Measurements from ENCODE around the gene SH3PXD2A. TPM values are rescaled to one million over a fixed set of nuclear protein-coding genes. Genes with fewer than 3 reads are reported as not detected.

The SH3PXD2A gene
- total RNA-seq, 2 experiments from 2014 or later, result 6.7 to 7.7 TPM

DNA sequence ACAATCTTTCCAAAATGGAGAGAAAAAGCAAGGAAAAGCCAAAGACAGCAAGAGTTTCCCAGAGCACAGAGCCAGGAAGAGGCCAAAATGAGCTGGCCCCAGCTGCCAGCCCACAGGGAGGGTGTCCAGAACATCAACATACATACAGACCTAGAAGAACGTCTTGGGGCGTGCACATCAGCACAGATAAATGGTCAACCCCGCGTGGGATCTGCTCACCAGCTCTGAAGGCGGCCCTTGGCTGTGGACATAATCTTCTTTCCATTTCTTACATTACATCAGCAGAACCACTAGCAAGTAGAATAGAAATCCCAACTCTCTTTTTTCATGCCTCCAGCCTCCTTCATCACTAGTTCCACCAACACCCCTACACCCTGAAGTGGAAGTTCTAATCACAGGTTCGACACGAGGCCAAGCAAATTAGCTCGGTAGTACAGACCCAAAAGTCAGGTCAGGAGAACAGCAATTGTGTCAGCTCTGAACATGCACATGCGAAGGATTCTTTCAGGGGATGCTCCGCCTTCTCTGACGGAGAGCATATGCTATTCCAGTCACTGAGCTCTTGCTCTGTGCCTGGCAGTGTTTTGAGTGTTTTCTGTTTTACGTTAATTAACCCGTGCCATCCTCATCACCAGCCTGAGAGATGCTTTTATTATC lies 16.4 kb downstream of the SH3PXD2A start:
- Mint-ChIP-seq H3K27ac (no peak overlapping the region), H3K36me3 (ENCODE audit: low read depth) (no peaks in the 10 kb centered on the region), H3K4me1 (no peaks in the 10 kb centered on the region), H3K9me3 (ENCODE audit: low read depth) (no peaks in the 10 kb centered on the region), H3K27me3 (no peaks in the 10 kb centered on the region), H3K4me3 (no peak overlapping the region)
- CTCF ChIA-PET, result interaction anchor here (0.5 to 1.4 kb wide), 6 partner anchors 9 to 126 kb away, joined by 3 to 5 read pairs (median 3); no protein-coding TSS in a partner anchor
- no peak for DNase-seq
- intact Hi-C loops (cut with DNase I, micrococcal nuclease), result no loop called here
- ATAC-seq, result no peak
- POLR2A ChIA-PET, result no interaction called here

DNA sequence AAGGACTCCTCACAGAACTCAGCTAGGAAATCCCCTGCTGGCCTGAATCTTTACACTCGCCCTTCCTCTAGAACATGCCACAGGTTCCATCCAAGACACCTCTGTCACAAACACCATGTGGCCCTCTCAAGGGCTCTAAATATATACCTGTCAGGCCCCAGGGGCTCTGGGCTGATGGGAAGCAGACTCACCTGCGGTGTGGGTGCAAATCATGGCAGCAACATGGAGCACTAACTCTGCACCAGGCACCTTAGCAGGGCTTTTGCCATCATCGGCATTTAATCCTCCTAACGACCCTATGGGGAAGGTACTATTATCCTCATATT lies 17.3 kb downstream of the SH3PXD2A start:
- DNase-seq (no peak), ATAC-seq (no peak)
- CTCF ChIA-PET, result interaction anchor here (0.7 kb wide), 1 partner anchor 9 kb away, joined by 3 read pairs; no protein-coding TSS in a partner anchor
- H3K27ac Mint-ChIP-seq, result no peak overlapping the region
- no peaks in the 10 kb centered on the region for H3K4me1 Mint-ChIP-seq
- no peaks in the 10 kb centered on the region for H3K36me3 Mint-ChIP-seq (ENCODE audit: low read depth)
- no peaks in the 10 kb centered on the region for H3K27me3 Mint-ChIP-seq
- intact Hi-C loops (cut with DNase I, micrococcal nuclease), result no loop called here
- no peak overlapping the region for H3K4me3 Mint-ChIP-seq
- no peaks in the 10 kb centered on the region for H3K9me3 Mint-ChIP-seq (ENCODE audit: low read depth)
- POLR2A ChIA-PET, result no interaction called here

DNA sequence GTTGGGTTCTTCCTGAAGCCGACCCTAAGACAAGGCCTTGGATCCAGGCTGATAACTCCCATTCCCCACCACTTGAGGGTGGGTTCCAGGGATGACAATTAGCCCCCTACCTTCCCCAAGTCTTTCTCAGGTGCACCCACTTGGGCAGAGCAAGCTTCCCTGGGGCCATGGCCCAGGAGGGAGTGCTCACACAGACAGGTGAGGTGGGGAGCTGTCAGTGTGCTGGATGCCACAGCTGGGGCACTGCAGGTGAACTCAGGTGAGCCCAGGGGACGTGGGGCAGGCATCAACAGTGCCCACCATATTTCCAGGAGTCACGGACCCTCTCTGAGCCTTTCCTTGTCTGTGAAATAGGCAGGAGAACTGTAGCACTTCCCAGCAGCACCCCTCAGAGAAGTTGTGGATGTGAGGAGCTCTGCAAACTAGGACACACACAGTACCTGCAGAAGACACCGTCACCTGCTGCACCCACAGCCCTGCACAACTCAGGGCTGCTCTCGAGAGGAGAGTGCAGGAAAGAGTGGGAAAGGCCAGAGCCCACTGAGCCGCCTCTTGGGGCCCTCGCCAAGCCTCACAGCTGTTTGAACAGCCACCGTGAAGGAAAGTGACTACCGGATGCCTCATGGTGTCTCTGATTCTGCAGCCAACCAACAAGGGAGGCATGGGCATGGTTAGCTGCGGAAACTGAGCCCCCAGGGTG lies 17.9 kb downstream of the SH3PXD2A start:
- ChIA-PET POLR2A (no interaction called here), CTCF (no interaction called here)
- H3K27me3 Mint-ChIP-seq, result no peaks in the 10 kb centered on the region

DNA sequence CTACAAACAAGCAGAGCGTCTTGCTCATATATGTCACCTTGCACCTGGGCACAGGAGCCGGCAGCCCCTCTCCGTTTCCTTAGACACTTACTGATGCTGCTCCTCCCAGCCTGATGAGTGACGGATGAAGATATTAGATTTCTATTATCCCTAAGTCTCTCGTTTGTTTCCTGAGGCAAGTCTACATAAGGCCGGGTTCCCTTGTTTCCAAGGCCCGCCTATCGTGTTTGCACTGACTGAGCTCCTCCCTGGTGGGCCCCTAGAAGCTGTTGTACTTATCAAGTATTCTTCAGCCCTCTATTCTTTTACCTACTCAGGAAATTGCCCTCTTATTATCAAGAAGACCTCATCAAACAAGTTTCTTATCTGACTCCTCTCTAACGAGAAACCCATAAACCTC lies 18.5 kb downstream of the SH3PXD2A start:
- ChIA-PET POLR2A (no interaction called here), CTCF (no interaction called here)
- Mint-ChIP-seq H3K27me3 (no peaks in the 10 kb centered on the region), H3K9me3 (ENCODE audit: low read depth) (no peaks in the 10 kb centered on the region), H3K27ac (no peak overlapping the region), H3K36me3 (ENCODE audit: low read depth) (no peaks in the 10 kb centered on the region), H3K4me1 (no peaks in the 10 kb centered on the region), H3K4me3 (no peak overlapping the region)
- intact Hi-C loops (cut with DNase I, micrococcal nuclease), result no loop called here
- DNase-seq (no peak), ATAC-seq (no peak)

More for the DNA sequence above, 17.9 kb downstream of the SH3PXD2A start:
- Mint-ChIP-seq H3K4me1 (no peaks in the 10 kb centered on the region), H3K36me3 (ENCODE audit: low read depth) (no peaks in the 10 kb centered on the region), H3K4me3 (no peak overlapping the region), H3K9me3 (ENCODE audit: low read depth) (no peaks in the 10 kb centered on the region), H3K27ac (no peak overlapping the region)
- DNase-seq, result no peak
- ATAC-seq, result no peak
- intact Hi-C loops (cut with DNase I, micrococcal nuclease), result no loop called here

DNA sequence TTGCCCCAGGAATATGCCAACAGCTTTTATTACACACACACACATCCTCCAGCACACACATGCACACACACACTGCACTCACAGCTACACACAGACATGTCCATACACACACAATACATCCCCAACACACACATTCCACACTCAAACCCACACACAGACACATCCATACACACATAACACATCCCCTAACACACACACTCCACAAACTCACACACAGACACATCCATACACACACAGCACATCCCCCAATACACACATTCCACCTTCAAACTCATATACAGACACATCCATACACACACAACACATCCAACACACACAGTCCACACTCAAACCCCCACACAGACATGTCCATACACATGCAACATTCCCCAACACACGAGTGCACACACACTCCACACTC lies 19.1 kb downstream of the SH3PXD2A start:
- H3K27me3 Mint-ChIP-seq, result no peaks in the 10 kb centered on the region

DNA sequence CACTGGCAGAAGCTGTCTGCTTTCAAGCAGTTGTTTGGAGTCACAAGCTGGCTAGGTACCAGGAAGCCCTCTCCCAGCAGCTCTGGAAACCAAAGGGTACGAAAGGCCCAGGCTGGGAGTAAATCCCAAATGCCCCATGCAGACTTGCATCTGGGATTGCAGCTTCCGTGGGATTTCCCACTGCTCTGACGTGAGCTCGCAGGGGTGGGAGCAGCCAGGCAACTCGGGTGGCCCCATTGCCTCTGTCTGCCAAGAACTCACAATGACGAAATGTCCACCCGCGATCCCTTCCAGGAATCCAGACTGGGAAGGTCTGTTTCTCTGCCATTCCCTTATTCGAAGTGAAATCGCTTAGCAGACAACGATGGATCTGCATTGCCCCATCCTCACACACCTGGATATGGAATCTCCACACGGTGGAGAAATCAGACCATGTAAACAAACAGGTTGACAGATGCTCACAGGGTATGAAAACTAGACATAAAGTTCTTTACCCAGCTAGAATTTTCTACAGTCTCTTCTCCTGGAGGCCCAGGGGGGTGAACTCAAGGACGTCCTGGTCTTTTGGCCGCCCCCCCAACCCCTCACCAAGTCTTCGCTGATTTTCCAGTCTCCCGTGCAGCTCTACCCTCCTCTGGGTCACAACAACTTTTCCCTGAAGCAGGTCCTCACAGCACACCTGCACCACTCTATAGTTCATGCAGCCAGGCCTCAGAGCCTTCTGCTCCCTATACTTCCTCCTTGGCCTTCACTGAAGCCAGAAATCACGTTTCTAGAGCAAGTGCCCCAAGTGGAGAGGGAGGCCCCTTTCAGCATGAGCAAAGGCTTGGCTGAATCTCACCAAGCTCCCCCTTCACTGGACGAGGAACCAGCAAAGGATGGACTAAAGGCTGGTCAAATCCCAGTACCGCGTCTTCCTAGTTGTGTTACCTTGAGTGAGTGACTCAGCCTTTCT lies 20.0 kb downstream of the SH3PXD2A start:
- no peak for ATAC-seq

More for the DNA sequence above, 19.1 kb downstream of the SH3PXD2A start:
- ChIA-PET CTCF (no interaction called here), POLR2A (no interaction called here)
- intact Hi-C loops (cut with DNase I, micrococcal nuclease), result no loop called here
- Mint-ChIP-seq H3K27ac (no peak overlapping the region), H3K36me3 (ENCODE audit: low read depth) (no peaks in the 10 kb centered on the region), H3K4me1 (no peaks in the 10 kb centered on the region), H3K4me3 (no peak overlapping the region), H3K9me3 (ENCODE audit: low read depth) (no peaks in the 10 kb centered on the region)
- ATAC-seq (no peak), DNase-seq (no peak)

DNA sequence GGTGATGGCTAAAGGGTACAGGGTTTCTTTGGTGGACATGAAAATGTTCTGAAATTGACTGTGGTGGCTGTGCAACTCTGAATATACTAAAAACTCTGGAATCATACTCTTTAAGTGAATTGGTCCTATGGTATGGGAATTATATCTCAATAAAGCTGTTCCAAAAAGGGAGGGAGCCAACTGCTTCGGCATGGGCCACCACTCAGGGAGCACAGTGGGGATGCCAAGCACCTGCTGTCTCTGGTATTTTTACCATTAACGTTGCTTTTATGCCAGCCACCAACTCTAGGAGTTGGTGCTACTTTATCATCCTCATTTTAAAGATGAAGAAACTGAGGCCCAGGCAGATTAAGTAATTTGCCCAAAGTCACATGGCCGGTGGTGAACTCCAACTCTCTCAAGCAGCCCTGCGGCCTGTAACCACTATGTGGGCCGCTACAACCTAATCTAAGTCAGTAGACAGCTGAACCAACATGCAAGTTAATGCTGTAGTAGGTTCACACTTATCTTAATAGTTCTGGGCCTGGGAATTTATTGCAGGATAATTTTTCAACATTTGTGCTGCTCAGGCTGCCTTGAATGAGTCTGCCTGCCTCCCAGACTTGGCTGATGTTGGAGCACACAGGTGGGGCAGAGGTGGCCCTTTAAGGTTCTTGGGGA lies 20.8 kb downstream of the SH3PXD2A start:
- intact Hi-C loops (cut with DNase I, micrococcal nuclease), result no loop called here
- no peak overlapping the region for H3K4me3 Mint-ChIP-seq
- DNase-seq (no peak), ATAC-seq (no peak)
- ChIA-PET CTCF (interaction anchor here (0.7 kb wide), 1 partner anchor 82 kb away, joined by 3 read pairs; no protein-coding TSS in a partner anchor), POLR2A (interaction anchor here (0.5 kb wide), 1 partner anchor 366 kb away, joined by 5 read pairs; no protein-coding TSS in a partner anchor)
- no peaks in the 10 kb centered on the region for H3K36me3 Mint-ChIP-seq (ENCODE audit: low read depth)
- H3K4me1 Mint-ChIP-seq, result no peaks in the 10 kb centered on the region
- no peaks in the 10 kb centered on the region for H3K27me3 Mint-ChIP-seq
- H3K9me3 Mint-ChIP-seq (ENCODE audit: low read depth), result no peaks in the 10 kb centered on the region
- no peak overlapping the region for H3K27ac Mint-ChIP-seq

More for the DNA sequence above, 20.0 kb downstream of the SH3PXD2A start:
- ChIA-PET POLR2A (no interaction called here), CTCF (no interaction called here)
- Mint-ChIP-seq H3K4me3 (no peak overlapping the region), H3K27me3 (no peaks in the 10 kb centered on the region), H3K9me3 (ENCODE audit: low read depth) (no peaks in the 10 kb centered on the region), H3K36me3 (ENCODE audit: low read depth) (no peaks in the 10 kb centered on the region), H3K27ac (no peak overlapping the region), H3K4me1 (no peaks in the 10 kb centered on the region)
- DNase-seq, result no peak
- intact Hi-C loops (cut with DNase I, micrococcal nuclease), result no loop called here

DNA sequence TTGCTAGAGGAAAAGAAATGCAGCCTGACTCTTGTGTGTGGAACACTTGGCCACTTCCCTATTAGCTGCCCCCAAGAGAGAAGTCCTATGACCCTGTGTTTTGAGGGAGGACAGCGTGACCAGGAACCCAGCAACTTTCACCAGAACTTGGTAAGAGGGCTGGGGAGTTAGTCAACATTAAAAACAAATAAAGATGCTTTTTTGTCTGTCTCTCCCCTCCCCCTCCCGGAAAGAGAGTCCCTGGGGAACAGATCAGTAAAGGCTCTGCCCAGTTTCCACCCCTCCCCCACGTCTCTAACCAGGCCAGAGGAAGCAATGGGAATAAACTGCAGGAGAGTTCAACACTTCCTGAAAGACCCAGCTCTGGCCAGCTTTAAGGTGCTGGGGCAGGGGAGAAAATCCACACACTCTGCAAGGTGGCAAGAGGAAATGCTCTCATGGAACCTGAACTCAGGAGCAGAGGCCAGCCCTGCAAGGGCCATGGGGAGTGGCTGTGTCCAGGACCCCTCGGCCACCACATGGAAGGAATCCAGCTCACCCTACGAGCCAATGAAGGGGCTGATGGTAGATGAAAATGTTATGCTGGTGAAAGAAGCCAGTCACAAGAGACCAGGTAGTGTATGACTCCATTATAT lies 21.5 kb downstream of the SH3PXD2A start:
- Mint-ChIP-seq H3K9me3 (ENCODE audit: low read depth) (no peaks in the 10 kb centered on the region), H3K4me1 (no peaks in the 10 kb centered on the region), H3K27ac (no peak overlapping the region), H3K36me3 (ENCODE audit: low read depth) (no peaks in the 10 kb centered on the region), H3K4me3 (no peak overlapping the region), H3K27me3 (no peaks in the 10 kb centered on the region)
- no peak for DNase-seq
- ChIA-PET POLR2A (no interaction called here), CTCF (interaction anchor here (0.7 to 0.9 kb wide), 3 partner anchors 8 to 82 kb away, joined by 3 read pairs; no protein-coding TSS in a partner anchor)
- intact Hi-C loops (cut with DNase I, micrococcal nuclease), result no loop called here
- ATAC-seq, result no peak

DNA sequence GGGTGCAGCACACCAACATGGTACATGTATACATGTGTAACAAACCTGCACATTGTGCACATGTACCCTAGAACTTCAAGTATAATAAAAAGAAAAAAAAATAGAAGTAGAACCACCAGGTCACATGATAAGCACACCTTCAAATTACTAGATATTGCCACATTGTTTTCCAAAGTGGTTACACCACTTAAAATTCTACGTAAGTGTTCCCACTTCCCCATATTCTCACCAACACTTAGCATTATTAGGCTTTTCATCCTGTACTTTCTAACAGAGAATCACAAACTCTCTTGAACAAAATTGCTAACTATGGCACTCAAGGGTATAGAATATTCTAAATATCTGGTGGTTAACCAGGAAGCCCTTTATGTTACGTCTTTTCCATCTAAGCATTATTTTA lies 22.6 kb downstream of the SH3PXD2A start:
- ATAC-seq (no peak), DNase-seq (no peak)
- no peak overlapping the region for H3K4me3 Mint-ChIP-seq
- intact Hi-C loops (cut with DNase I, micrococcal nuclease), result no loop called here
- no peaks in the 10 kb centered on the region for H3K36me3 Mint-ChIP-seq (ENCODE audit: low read depth)
- no peak overlapping the region for H3K27ac Mint-ChIP-seq
- H3K27me3 Mint-ChIP-seq, result no peaks in the 10 kb centered on the region
- H3K9me3 Mint-ChIP-seq (ENCODE audit: low read depth), result no peaks in the 10 kb centered on the region
- no peaks in the 10 kb centered on the region for H3K4me1 Mint-ChIP-seq
- POLR2A ChIA-PET, result no interaction called here
- CTCF ChIA-PET, result no interaction called here

DNA sequence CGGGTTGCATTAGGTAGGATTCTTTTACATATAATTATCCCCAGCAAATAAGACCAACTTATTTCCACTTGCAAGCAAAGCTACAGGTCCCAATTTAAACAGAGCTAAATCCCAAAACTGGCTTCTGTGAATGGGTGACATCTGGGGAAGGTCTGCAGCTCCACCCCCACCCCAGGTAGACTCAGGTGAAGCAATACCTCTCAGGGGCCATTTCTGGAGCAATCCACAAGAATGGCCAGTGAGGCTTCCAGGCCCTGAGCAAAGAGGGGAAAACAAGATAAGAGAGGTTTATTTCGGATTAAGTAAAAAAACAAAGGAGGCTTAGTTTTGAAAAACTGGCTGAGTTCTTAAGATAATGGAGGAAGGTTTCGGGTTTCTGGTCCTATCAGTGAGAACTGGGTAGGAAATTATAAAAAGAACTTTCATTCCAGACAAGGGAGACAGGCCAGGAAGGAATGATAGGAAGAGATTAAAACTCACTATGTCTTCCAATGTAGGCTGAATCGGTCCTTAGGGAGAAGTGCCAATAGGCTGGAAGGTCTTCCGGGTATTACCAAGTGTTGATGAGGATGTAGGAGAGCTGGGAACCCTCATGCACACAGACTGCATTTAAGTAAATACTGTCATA lies 25.4 kb downstream of the SH3PXD2A start:
- Mint-ChIP-seq H3K27me3 (no peaks in the 10 kb centered on the region), H3K27ac (no peak overlapping the region), H3K36me3 (ENCODE audit: low read depth) (no peaks in the 10 kb centered on the region), H3K4me1 (no peaks in the 10 kb centered on the region), H3K9me3 (ENCODE audit: low read depth) (no peaks in the 10 kb centered on the region), H3K4me3 (no peak overlapping the region)
- ChIA-PET POLR2A (no interaction called here), CTCF (no interaction called here)
- ATAC-seq (no peak), DNase-seq (no peak)
- intact Hi-C loops (cut with DNase I, micrococcal nuclease), result no loop called here

DNA sequence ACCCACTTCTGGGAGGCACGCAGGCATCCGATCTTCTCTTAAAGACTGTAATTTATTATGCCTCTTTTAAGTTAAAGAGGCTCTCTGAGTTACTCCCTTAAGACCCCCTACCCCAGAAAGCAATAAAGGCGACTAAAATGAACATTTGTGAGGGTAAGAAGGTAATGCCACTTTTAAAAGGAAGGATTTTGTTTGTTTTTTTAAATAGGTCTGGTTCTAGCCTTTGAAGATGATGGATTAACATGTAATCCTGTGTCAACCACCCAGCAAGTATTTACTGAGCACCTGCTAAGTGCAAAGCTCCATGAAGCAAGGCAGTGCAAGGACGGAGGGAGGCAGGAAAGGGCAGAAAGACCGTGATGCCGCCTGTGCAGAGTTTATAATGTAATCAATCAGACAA lies 26.1 kb downstream of the SH3PXD2A start:
- Mint-ChIP-seq H3K4me3 (no peak overlapping the region), H3K27me3 (no peaks in the 10 kb centered on the region), H3K4me1 (no peaks in the 10 kb centered on the region), H3K9me3 (ENCODE audit: low read depth) (no peaks in the 10 kb centered on the region), H3K27ac (no peak overlapping the region), H3K36me3 (ENCODE audit: low read depth) (no peaks in the 10 kb centered on the region)
- DNase-seq (no peak), ATAC-seq (no peak)
- CTCF ChIA-PET, result interaction anchor here (0.6 kb wide), 1 partner anchor 9 kb away, joined by 3 read pairs; no protein-coding TSS in a partner anchor
- intact Hi-C loops (cut with DNase I, micrococcal nuclease), result no loop called here
- POLR2A ChIA-PET, result no interaction called here

All from activated CD4-positive, alpha-beta T cell treated with anti-CD3 and anti-CD28 coated beads for 36 hours (primary cell).